Activated naive CD4-positive, alpha-beta T cell (primary cell): ENCODE data around the gene OTUD3.
"Not testable (repeated sequence)": the region's sequence is repeated elsewhere in the genome, so short reads cannot be mapped to it uniquely, and the experiment has no call there.

Experiments
- DNase-seq, 4 experiments: peaks; one replicate each; lab custom pipeline; 2025; lab: John Stamatoyannopoulos, UW

OTUD3 gene

GRCh38 chr1:19882111-19883071, at the start of gene OTUD3:
Gene OTUD3 (plus strand): TSS chr1:19882395. CDS start chr1:19882514, 119 bp downstream.
- DNase-seq: peak; percentile 78 to 88 (median 83)

- DNase-seq: no peak
Observed at GRCh38 chr1:19835578-19835977, 46.6 kb upstream of the OTUD3 start.

GRCh38 chr1:19837866-19838265, 44.3 kb upstream of the OTUD3 start:
- DNase-seq: no peak

DNA sequence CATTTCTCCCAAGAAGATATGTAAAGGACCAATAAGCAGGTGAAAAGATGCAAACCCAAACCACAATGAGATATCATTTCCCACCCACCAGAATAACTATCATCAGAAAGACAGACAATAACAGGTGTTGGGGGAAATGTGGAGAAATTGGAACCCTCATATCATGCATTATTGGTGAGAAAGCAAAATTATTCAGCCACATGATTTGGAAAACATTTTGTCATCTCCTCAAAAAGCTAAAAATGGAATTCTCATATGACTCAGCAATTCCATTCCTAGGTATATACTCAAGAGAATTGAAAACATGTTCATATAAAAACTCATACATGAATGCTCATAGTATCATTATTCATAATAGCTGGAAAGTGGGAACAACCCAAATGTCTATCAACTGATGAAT, 42.0 kb upstream of the OTUD3 start:
- no peak for DNase-seq

DNA sequence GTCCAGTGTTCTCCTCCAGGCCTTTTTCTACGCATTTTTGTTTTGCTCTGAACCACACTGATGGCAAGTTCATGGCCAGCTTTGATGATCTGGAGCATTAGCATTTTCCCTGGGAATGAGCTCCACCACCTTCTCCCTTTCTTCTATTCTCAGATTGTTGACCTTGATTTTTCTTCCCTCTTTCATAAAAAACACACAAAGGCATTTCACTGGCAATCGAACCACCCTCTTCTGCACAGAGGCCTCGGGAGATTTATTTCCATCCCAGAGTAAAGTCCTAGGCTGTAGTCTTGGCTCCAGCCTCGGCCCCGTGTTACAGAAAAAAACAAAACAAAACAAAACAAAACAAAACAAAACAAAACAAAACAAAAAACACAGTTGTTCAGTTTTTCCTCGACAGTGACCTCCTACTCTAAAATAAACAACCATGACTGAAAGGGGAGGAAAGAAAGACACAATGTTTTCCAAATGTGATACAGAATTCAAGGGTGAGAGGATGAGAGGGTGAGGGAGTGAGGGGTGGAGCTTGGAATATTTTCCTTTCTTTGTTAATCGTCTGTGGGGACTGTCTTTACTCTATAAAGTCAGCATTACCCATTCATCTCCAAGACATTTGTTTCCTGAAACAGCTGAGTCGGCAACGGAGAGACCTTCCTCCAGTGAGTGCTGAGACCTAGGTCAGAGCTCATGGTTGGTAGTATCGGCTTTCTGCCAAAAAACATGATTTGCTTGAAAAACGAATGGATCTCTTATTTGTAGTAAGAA, 37.3 kb upstream of the OTUD3 start:
- no peak for DNase-seq

DNA sequence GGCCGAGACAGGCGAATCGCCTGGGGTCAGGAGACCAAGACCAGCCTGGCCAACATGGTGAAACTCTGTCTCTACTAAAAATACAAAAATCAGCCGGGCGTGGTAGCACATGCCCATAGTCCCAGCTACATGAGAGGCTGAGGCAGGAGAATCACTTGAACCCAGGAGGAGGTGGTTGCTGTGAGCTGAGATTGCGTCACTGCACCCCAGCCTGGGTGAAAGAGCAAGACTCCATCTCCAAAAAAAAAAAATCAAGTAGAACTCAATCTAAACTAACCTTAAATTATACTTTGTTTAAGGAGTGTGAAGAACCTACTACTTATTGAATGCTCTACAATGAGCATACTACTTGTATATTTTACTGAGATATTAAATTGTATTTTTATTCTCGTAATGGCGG, 36.6 kb upstream of the OTUD3 start:
- no peak for DNase-seq

DNA sequence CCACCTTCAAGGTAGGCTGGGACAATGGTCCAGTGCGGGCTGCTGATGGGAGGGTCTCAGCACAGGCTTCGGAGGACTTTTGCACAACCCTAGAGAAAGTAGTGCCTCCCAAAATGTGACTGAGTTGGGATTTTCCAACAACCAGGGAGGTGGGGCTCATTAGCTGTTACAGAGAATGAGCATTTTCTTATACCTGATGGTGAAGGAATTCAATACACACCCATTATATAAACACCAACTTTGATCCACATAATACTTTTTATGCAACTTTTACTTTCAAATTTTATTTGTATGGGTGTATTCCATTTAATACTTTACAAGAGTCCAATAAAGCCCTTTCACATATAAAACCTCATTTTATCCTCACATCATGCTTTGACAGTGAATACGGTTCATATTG, 35.9 kb upstream of the OTUD3 start:
- DNase-seq: no peak

DNA sequence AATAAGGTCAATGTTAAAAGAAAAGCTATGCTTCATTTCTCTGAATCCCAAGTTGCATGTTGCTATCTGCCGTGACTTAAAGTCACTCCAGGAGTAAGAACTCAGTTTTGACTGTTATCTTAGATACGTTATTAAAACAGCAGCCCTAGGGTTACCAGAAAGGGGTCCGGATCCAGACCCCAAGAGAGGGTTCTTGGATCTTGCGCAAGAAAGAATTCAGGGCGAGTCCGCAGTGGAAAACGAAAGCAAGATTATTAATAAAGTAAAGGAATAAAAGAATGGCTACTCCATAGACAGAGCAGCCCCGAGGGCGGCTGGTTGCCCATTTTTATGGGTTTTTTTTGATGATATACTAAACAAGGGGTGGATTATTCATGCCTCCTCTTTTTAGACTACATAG, 34.9 kb upstream of the OTUD3 start:
- DNase-seq: not testable (repeated sequence)

DNA sequence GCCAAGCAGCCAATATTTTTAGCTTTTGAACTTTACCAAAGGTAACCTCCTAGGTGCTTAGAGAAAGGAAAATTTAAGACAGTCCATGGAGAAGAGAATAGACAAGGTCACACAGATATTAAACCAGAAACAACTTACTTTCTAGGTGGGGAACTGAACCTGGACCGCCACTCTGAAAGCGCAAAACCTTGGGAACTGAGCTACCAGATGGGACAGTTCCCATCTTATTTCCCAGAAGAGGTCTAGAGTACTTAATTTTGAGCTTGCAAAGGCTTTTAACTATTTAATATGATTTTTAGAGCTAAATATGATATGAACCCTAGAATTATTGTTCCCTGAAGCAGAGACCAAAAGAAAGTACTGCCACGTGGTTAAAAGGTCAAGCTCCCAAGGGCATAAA, 32.9 kb upstream of the OTUD3 start:
- DNase-seq: not testable (repeated sequence)

DNA sequence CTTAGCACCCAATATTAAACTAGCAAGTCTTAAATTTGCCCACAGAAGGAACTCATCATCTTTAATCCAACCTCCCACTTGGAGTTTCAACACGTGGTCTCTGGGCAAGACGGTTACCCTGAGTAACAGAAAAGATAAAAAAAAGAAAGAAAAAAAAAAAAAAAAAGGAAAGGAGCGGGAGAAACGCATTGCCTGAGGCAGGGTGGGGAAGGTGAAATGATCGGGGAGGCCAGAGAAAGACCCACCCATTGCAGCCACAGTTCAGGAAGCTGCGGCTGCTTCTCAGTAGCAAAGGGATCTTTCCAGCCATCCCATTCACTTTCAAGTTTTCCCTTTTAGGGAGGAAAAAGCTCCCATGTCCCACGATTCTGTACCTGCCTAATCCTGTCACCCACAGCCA, 32.0 kb upstream of the OTUD3 start:
- no peak for DNase-seq

- DNase-seq: no peak
Observed at GRCh38 chr1:19852036-19852435, 30.2 kb upstream of the OTUD3 start.

GRCh38 chr1:19854866-19855265, 27.3 kb upstream of the OTUD3 start:
- DNase-seq: no peak

DNA sequence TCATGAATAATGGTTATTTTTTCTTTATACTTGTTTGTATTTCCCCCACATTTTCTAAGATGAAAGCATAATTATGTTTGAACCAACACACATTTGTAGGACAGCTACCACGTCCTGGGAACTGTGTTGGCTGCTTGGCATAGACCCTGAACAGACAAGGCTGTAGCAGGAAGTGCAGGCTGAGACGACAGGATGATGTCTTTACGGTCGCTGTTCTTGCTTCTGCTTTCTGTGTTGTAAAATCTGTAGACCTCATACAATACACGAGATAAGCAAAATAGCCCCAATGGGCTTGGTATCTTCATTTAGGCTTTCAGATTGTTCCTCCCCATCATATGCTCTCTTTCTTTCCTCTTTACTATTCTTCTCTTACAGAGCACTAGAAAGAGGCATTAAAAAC, 23.3 kb upstream of the OTUD3 start:
- no peak for DNase-seq

DNA sequence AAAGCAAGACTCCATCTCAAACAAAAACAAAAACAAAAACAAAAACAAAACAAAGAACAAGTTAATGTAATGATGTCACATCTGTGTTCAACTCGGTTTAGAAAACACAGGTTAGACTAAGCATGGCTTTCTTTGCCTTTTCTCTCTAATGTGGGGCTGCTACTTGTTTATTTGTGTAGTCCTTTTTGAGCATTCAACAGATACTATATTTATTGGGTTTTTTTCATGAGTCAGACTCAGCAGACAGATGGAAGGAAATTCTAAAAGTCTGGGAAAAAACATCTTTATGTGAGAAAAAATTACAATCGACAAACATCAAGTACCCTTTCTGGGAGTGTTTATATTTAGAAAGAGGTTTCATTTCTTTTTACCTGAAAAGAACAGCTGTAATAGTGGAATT, 22.3 kb upstream of the OTUD3 start:
- no peak for DNase-seq

DNA sequence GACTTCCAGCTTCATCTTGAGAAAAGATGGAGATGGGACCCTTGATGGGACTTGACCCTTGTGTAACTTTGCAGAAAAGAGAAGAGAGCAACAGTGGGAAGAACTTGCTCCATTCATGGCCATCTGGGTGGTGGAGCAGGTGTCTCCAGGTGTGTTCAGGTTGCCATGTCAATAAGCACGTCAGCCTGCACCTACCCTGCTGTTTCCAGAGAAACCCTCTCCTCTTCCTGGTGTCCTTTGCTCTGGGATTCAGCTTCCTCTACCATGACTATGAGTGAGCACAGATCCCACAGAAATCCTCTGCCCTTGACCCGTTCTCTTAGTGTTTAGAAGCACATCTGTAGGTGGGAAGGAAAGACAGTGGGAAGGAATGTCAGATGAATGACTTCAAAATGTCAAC, 21.8 kb upstream of the OTUD3 start:
- no peak for DNase-seq

GRCh38 chr1:19861034-19861433, 21.2 kb upstream of the OTUD3 start:
- DNase-seq: no peak

GRCh38 chr1:19861842-19862530, 20.2 kb upstream of the OTUD3 start:
- DNase-seq: no peak

DNA sequence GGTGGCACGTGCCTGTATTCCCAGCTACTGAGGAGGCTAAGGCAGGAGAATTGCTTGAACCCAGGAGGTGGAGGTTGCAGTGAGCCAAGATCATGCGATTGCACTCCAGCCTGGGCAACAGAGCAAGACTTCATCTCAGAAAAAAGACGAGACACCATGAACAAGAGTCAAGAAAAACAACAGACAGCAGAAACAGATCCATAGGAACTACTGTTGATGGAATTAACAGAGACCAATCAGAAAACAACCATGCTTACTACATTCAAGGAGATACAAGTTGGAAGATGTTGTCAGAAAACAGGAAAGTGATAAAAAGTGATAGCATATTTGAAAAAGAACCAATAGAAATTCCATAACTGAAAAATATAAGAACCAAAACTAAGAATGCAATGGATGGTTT, 19.3 kb upstream of the OTUD3 start:
- DNase-seq: no peak

DNA sequence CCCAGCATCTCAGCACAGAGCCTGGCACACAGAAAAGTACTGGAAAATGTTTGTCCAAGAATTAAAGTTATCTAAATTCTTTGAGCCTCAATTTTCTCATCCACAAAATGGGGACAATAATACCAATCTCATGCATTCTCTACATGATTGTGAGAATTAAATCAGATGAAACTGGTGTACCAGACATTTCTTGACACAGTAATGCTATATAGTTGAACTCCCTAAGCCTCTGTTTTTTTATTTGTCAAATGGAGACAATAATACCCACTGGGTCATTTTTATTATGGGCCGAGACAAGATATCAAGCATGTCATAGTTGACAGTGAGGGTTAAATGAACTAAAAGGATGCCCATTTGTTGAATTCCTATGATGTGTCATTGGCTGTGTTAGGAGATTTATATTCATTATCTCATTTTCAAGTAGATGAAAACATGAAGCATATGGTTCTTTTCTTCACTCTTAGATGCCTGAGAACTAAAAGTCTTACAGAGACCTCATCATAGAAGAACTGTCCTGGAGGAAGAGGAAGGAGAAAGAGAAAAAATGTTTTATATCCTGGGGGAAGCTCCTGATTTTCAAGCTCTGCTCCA, 17.5 kb upstream of the OTUD3 start:
- no peak for DNase-seq

DNA sequence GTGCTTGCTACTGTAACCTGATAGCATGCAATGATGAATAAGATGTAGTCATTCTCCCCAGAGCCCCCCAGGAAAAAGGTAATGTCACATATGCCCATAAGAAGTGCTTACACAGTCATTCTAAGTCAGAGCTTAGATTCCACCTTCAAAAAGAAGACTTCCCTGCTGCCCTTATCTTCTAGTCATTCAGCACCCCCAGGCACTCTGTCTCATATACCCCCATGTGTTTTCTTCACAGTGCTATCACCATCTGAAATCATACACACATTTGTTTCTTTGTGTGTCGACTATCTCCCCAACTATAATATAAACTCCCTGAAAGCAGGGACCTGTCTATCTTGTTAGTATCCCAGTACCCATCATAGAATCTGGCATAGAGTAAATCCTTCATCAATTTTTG, 16.2 kb upstream of the OTUD3 start:
- DNase-seq: no peak

DNA sequence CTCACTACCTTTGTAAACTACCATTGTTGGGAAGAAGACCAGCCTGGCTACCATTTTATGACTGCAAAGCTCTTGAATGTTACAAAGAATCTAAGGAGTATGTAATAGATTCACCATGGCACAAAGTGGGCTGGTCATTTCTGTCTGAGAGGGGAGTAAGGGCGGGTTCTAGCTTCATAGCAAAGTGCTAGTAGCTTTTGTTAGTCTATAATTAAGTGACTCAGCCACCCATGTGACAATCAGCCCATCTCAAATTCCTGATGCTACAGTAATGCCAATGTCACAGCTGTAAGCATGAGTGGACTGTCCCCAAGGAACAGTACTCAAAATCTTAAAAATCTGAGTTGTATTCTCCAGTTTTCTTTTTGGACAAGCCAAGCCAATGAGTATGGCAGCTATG, 15.4 kb upstream of the OTUD3 start:
- DNase-seq: no peak

DNA sequence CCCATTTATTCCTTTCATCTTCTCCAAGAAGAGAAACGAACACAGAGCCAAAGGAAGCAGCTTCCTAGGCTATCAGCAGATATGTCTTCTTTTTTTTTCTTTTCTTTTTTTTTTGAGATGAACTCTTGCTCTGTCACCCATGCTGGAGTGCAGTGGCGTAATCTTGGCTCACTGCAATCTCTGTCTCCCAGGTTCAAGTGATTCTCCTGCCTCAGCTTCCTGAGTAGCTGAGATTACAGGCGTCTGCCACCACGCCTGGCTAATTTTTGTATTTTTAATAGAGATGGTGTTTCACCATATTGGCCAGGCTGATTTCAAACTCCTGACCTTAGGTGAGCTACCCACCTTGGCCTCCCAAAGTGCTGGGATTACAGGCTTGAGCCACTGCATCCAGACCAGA, 13.6 kb upstream of the OTUD3 start:
- not testable (repeated sequence) for DNase-seq
